B cell (primary cell): Measurements from ENCODE around the gene TMEM130.

Experiments used
- EZH2 ChIP-seq: IDR thresholded peaks from 2 replicates; pipeline ENCODE4 v1.6.1; 2012; ENCODE audit warnings: borderline replicate concordance, low read depth, mild to moderate bottlenecking, moderate library complexity, low read length; ENCODE audit not compliant: insufficient read depth, poor library complexity, severe bottlenecking
- TF ChIP-seq, protein P1 (sequence below): fragments of 200-600 bp; IDR thresholded peaks from one replicate; pipeline ENCODE4 v1.8.0; 2022; ENCODE audit warnings: antibody characterized with exemption, mild to moderate bottlenecking

DNA sequence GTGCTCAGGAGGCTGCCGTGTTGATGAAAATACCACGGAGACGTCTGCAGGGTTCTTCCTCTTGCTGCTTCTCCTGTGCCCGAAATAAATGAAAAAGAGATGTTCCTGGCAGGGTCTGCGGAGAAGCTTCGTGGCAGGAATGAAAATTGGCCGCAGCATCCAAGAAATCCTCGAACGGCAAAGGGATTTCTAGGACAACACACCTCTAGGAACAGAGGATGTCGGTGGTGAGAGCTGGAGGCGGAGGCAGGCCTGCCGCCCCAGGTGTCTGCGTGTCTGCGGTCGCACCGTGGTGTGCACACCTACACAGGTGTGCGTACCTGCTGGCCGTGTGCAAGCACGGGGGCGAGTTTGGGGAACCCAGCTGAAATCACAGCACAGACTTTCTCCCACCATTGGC, 43.4 kb downstream of the TMEM130 start:
- TF ChIP-seq, protein P1, sequence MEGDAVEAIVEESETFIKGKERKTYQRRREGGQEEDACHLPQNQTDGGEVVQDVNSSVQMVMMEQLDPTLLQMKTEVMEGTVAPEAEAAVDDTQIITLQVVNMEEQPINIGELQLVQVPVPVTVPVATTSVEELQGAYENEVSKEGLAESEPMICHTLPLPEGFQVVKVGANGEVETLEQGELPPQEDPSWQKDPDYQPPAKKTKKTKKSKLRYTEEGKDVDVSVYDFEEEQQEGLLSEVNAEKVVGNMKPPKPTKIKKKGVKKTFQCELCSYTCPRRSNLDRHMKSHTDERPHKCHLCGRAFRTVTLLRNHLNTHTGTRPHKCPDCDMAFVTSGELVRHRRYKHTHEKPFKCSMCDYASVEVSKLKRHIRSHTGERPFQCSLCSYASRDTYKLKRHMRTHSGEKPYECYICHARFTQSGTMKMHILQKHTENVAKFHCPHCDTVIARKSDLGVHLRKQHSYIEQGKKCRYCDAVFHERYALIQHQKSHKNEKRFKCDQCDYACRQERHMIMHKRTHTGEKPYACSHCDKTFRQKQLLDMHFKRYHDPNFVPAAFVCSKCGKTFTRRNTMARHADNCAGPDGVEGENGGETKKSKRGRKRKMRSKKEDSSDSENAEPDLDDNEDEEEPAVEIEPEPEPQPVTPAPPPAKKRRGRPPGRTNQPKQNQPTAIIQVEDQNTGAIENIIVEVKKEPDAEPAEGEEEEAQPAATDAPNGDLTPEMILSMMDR: no peak
- TF ChIP-seq EZH2: no peak
